Tibial artery (tissue), 4 donors: Measurements from ENCODE around the gene RCAN1.

ENCODE experiments used
- DNase-seq, 2 donors: peaks; one replicate each; pipeline ENCODE4 v3.0.0-alpha.2; 2019
- H3K27ac ChIP-seq, 2 donors: fragments of 200-600 bp; sonication (generic) in 1 of 2; 1 replicate in 1 of 2; 2 replicates in 1 of 2; pipeline ENCODE4 v1.5.1; 2018 to 2019; ENCODE audit warnings: mild to moderate bottlenecking in 1 of 2
- H3K27me3 ChIP-seq, 2 donors: fragments of 200-600 bp; sonication (generic) in 1 of 2; one replicate each; pipeline versions ENCODE4 v1.5.1 to v1.6.0; 2016 to 2019
- H3K36me3 ChIP-seq, 3 donors: fragments of 200-600 bp; sonication (generic) in 2 of 3; one replicate each; pipeline ENCODE4 v1.5.1; 2016 to 2019; ENCODE audit warnings: mild to moderate bottlenecking in 2 of 3
- H3K4me1 ChIP-seq, 4 donors: fragments of 200-600 bp; sonication (generic) in 2 of 4; 1 replicate in 3 of 4; 2 replicates in 1 of 4; pipeline ENCODE4 v1.5.1; 2016 to 2019
- H3K4me3 ChIP-seq, 2 donors: fragments of 200-600 bp; sonication (generic) in 1 of 2; 1 replicate in 1 of 2; 2 replicates in 1 of 2; pipeline ENCODE4 v1.5.1; 2018 to 2019; ENCODE audit warnings: mild to moderate bottlenecking in 2 of 2
- H3K9me3 ChIP-seq, 3 donors: fragments of 200-600 bp; sonication (generic) in 1 of 3; one replicate each; pipeline ENCODE4 v1.5.1; 2016 to 2019
- CTCF ChIP-seq, 2 experiments: fragments of 200-600 bp in 1 of 2; fragments of 450-650 bp in 1 of 2; IDR thresholded peaks; one replicate each; pipeline ENCODE4 v1.5.1; 2017 to 2019; ENCODE audit warnings: antibody characterized with exemption in 2 of 2, mild to moderate bottlenecking in 1 of 2, moderate library complexity in 1 of 2
- intact Hi-C: fragments of 100-400 bp; cut with DNase I; formaldehyde crosslinking; loops from one replicate; pipeline ENCODE4 v1.15.0; 2023; ENCODE audit warnings: low total_unique reads

RCAN1 gene

GRCh38 chr21:34621434-34622350, 6.8 kb upstream of the RCAN1 start:
- no peak for TF ChIP-seq CTCF (IDR thresholded peaks at IDR 0.05)
- H3K27ac ChIP-seq = no peak overlapping the region
- intact Hi-C loops = loop anchor here (10.0 kb wide), 1 partner anchor 707 kb away; the partner anchor contains the start of gene ATP5PO
- H3K36me3 ChIP-seq = no peaks in the 10 kb centered on the region
- no peak for DNase-seq
- H3K4me3 ChIP-seq = no peak overlapping the region
- H3K27me3 ChIP-seq = peaks cover 0 to 15% of the 10 kb centered on the region in 2 donors
- H3K4me1 ChIP-seq = no peaks in the 10 kb centered on the region
- H3K9me3 ChIP-seq = no peaks in the 10 kb centered on the region

- Histone ChIP-seq H3K27me3 (peaks cover 0 to 15% of the 10 kb centered on the region in 2 donors), H3K4me1 (peaks cover 0 to 6% (median 0%) of the 10 kb centered on the region in 4 donors), H3K27ac (no peak overlapping the region), H3K4me3 (no peak overlapping the region), H3K9me3 (no peaks in the 10 kb centered on the region), H3K36me3 (no peaks in the 10 kb centered on the region)
- no peak for DNase-seq
- intact Hi-C loops = loop anchor here (10.0 kb wide), 1 partner anchor 705 kb away; the partner anchor contains the start of gene ATP5PO
- no peak for TF ChIP-seq CTCF (IDR thresholded peaks at IDR 0.05)
Measured at GRCh38 chr21:34619841-34620665, 5.1 kb upstream of the RCAN1 start.

GRCh38 chr21:34618941-34619340, 4.0 kb upstream of the RCAN1 start:
- Histone ChIP-seq H3K27ac (no peak overlapping the region), H3K4me3 (no peak overlapping the region), H3K9me3 (no peaks in the 10 kb centered on the region), H3K36me3 (no peaks in the 10 kb centered on the region), H3K27me3 (peaks cover 0 to 15% of the 10 kb centered on the region in 2 donors), H3K4me1 (peaks cover 0 to 10% (median 3%) of the 10 kb centered on the region in 4 donors)
- TF ChIP-seq CTCF (IDR thresholded peaks at IDR 0.05) = no peak
- no peak for DNase-seq
- intact Hi-C loops = no loop called here

GRCh38 chr21:34617753-34618339, 2.9 kb upstream of the RCAN1 start:
- TF ChIP-seq CTCF (IDR thresholded peaks at IDR 0.05) = no peak
- Histone ChIP-seq H3K4me1 (peaks cover 0 to 20% (median 9%) of the 10 kb centered on the region in 4 donors), H3K4me3 (no peak overlapping the region), H3K36me3 (no peaks in the 10 kb centered on the region), H3K27ac (no peak overlapping the region), H3K9me3 (no peaks in the 10 kb centered on the region), H3K27me3 (peaks cover 0 to 4% of the 10 kb centered on the region in 2 donors)
- DNase-seq = peak in 1 of 2 donors; percentile 45
- intact Hi-C loops = no loop called here

- Histone ChIP-seq H3K27me3 (no peaks in the 10 kb centered on the region), H3K36me3 (no peaks in the 10 kb centered on the region), H3K27ac (peak overlapping the region; percentile 83 to 87), H3K4me3 (peak overlapping the region; percentile 73 to 85), H3K4me1 (peaks cover 0 to 22% (median 15%) of the 10 kb centered on the region in 4 donors), H3K9me3 (no peaks in the 10 kb centered on the region)
- intact Hi-C loops = no loop called here
- no peak for TF ChIP-seq CTCF (IDR thresholded peaks at IDR 0.05)
- no peak for DNase-seq
Measured at GRCh38 chr21:34615487-34615814, 538 bp upstream of the RCAN1 start.
